K562 treated with DMSO at 1 percent for 4 hours (cell line): ENCODE measurements around the gene AIF1L. TPM values are rescaled to one million over a fixed set of nuclear protein-coding genes. Genes with fewer than 3 reads are reported as not detected.

Experiments
- total RNA-seq: library from RNA; unstranded; fragments of 300-600 nt; gene quantifications from 2 replicates; pipeline ENCODE4 v1.2.3, GENCODE V29; 2022; ENCODE audit not compliant: insufficient read depth

The AIF1L gene
- total RNA-seq = 0.63 and 0.70 TPM in 2 replicates

GRCh38 chr9:131096269-131097125 lies at the start of gene AIF1L:
Gene AIF1L, plus strand, starts transcription at chr9:131096531. Its CDS starts 99 bp downstream, at chr9:131096630.

GRCh38 chr9:131125288-131126058 lies 29.1 kb downstream of the AIF1L start, which contains the start of gene NUP214:
Gene NUP214, plus strand, starts transcription at chr9:131125586. Its CDS starts 119 bp downstream, at chr9:131125705.

Other genes starting within 250 kb of the AIF1L start
- gene QRFP, start 199.7 kb upstream of the AIF1L start, total RNA-seq = 1.1 and 3.6 TPM in 2 replicates
- 0.24 TPM in 1 of 2 replicates, not detected in the other for gene FIBCD1, start 157.3 kb upstream of the AIF1L start, total RNA-seq
- gene LAMC3, start 87.4 kb upstream of the AIF1L start, total RNA-seq = not detected in 2 replicates
- 134 and 145 TPM in 2 replicates for gene NUP214, start 29.1 kb downstream of the AIF1L start, total RNA-seq
- 45.1 and 59.3 TPM in 2 replicates for gene FAM78A, start 180.0 kb downstream of the AIF1L start, total RNA-seq
- gene PLPP7, start 193.2 kb downstream of the AIF1L start, total RNA-seq = 1.8 and 2.6 TPM in 2 replicates